A549 (cell line): ENCODE measurements around the gene PTGDS. TPM values are rescaled to one million over a fixed set of nuclear protein-coding genes. Genes with fewer than 3 reads are reported as not detected.
A peak's percentile ranks its signal among the peaks of the same experiment; 100 is the strongest.

ENCODE experiments used
- ATAC-seq, 2 experiments: fragments of 200-7000 bp in 1 of 2; fragments of >200 bp in 1 of 2; cut with Nextera tagmentation in 1 of 2; cut with Tn5 transposase in 1 of 2; 3 replicates each; pipeline versions ENCODE4 v1.8.0 to v1.9.1; 2018 to 2020; ENCODE audit warnings: mild to moderate bottlenecking in 1 of 2, moderate library complexity in 1 of 2
- CTCF ChIA-PET: fragments of 300-600 bp; sonication (Branson Sonifier 250); formaldehyde crosslinking; extraction: SDS; loops from one replicate; lab custom pipeline; 2021; ENCODE audit warnings: antibody characterized with exemption, inconsistent platforms; lab: Yijun Ruan, JAX
- POLR2A ChIA-PET: fragments of 350-600 bp; formaldehyde crosslinking; extraction: SDS; loops from one replicate; lab custom pipeline; 2021; ENCODE audit warnings: antibody characterized with exemption, inconsistent platforms; lab: Yijun Ruan, JAX
- DNase-seq, 2 experiments: peaks; one replicate each; pipeline versions ENCODE4 v3.0.0 to v3.0.0-alpha.2; 2011 to 2016; ENCODE audit warnings: low read depth in 1 of 2, low spot score in 1 of 2
- FAIRE-seq: peaks from 2 replicates; lab custom pipeline; 2011; peaks lifted over from hg19 to GRCh38; lab: Jason Lieb, UNC
- H3K27ac ChIP-seq, 2 experiments: fragments of >200 bp; sonication (Bioruptor Twin); formaldehyde crosslinking; 3 replicates each; pipeline ENCODE4 v1.5.1; 2016 to 2017
- H3K4me1 ChIP-seq: fragments of >200 bp; sonication (Bioruptor Twin); formaldehyde crosslinking; 3 replicates; pipeline ENCODE4 v1.6.1; 2016
- H3K4me2 ChIP-seq: fragments of >200 bp; sonication (Bioruptor Twin); formaldehyde crosslinking; 3 replicates; pipeline ENCODE4 v1.6.1; 2016
- H3K4me3 ChIP-seq: fragments of >200 bp; sonication (Bioruptor Twin); formaldehyde crosslinking; 3 replicates; pipeline ENCODE4 v1.5.1; 2016
- H3K9me3 ChIP-seq: fragments of >200 bp; sonication (Bioruptor Twin); formaldehyde crosslinking; 3 replicates; pipeline ENCODE4 v1.6.1; 2016
- CHD2 ChIP-seq: fragments of 150-350 bp; IDR thresholded peaks from 2 replicates; pipeline ENCODE4 v1.6.1; 2014; ENCODE audit warnings: low read length; ENCODE audit not compliant: partially characterized antibody
- CTCF ChIP-seq: fragments of >200 bp; sonication (Bioruptor Twin); formaldehyde crosslinking; IDR thresholded peaks from 3 replicates; pipeline ENCODE4 v1.5.1; 2016
- E2F6 ChIP-seq: IDR thresholded peaks from 2 replicates; pipeline ENCODE4 v1.6.1; 2012; ENCODE audit warnings: low read depth, borderline replicate concordance
- EHMT2 ChIP-seq: fragments of 200-600 bp; sonication (generic); IDR thresholded peaks from 2 replicates; pipeline ENCODE4 v1.6.1; 2016; ENCODE audit warnings: antibody characterized with exemption, low read depth, mild to moderate bottlenecking, moderate library complexity
- ELK1 ChIP-seq: fragments of 150-350 bp; IDR thresholded peaks from 2 replicates; pipeline ENCODE4 v1.6.1; 2014; ENCODE audit warnings: low read depth, mild to moderate bottlenecking, low read length
- EP300 ChIP-seq, 2 experiments: fragments of >200 bp; sonication (Bioruptor Twin); formaldehyde crosslinking; IDR thresholded peaks; 2 replicates in 1 of 2; 3 replicates in 1 of 2; pipeline ENCODE4 v1.6.1; 2016 to 2017
- ESRRA ChIP-seq: fragments of 150-350 bp; IDR thresholded peaks from 2 replicates; pipeline ENCODE4 v1.6.1; 2014; ENCODE audit warnings: mild to moderate bottlenecking, low read length, borderline replicate concordance
- FOXS1 ChIP-seq: fragments of 250-450 bp; sonication (Bioruptor Pico); IDR thresholded peaks from 2 replicates; pipeline ENCODE4 v1.5.0; 2020; ENCODE audit warnings: mild to moderate bottlenecking, moderate library complexity
- GATA3 ChIP-seq: IDR thresholded peaks from 2 replicates; pipeline ENCODE4 v1.6.1; 2012; ENCODE audit warnings: borderline replicate concordance
- HEYL ChIP-seq: fragments of 250-450 bp; sonication (Bioruptor Pico); IDR thresholded peaks from 2 replicates; pipeline ENCODE4 v1.8.0; 2021; ENCODE audit warnings: mild to moderate bottlenecking, moderate library complexity
- HMGXB4 ChIP-seq: fragments of 250-450 bp; sonication (Bioruptor Pico); IDR thresholded peaks from 2 replicates; pipeline ENCODE4 v1.5.0; 2021; ENCODE audit warnings: mild to moderate bottlenecking, moderate library complexity, borderline replicate concordance
- HOXA7 ChIP-seq: fragments of 250-450 bp; sonication (Bioruptor Pico); IDR thresholded peaks from 2 replicates; pipeline ENCODE4 v1.5.0; 2020; ENCODE audit warnings: mild to moderate bottlenecking, moderate library complexity
- HOXB13 ChIP-seq: fragments of 250-450 bp; sonication (Bioruptor Pico); IDR thresholded peaks from 2 replicates; pipeline ENCODE4 v1.5.0; 2020; ENCODE audit warnings: low read depth, mild to moderate bottlenecking, moderate library complexity
- MAX ChIP-seq: IDR thresholded peaks from 2 replicates; pipeline ENCODE4 v1.6.1; 2012
- MAZ ChIP-seq: fragments of 150-350 bp; IDR thresholded peaks from 2 replicates; pipeline ENCODE4 v1.6.1; 2014; ENCODE audit warnings: antibody characterized with exemption, low read depth, low read length, borderline replicate concordance
- NFE2L2 ChIP-seq: fragments of 150-350 bp; conservative IDR thresholded peaks from 2 replicates; pipeline ENCODE4 v1.6.1; 2014; ENCODE audit warnings: low read length
- NPAS2 ChIP-seq: fragments of 250-450 bp; sonication (Bioruptor Pico); IDR thresholded peaks from 2 replicates; pipeline ENCODE4 v1.8.0; 2022; ENCODE audit warnings: mild to moderate bottlenecking, moderate library complexity, borderline replicate concordance
- POLR2AphosphoS2 ChIP-seq: conservative IDR thresholded peaks from 2 replicates; pipeline ENCODE4 v1.6.1; 2012; ENCODE audit warnings: low read length, improper control_type of control experiment, inconsistent platforms
- RAD21 ChIP-seq, 2 experiments: fragments of >200 bp in 1 of 2; sonication (Bioruptor Twin) in 1 of 2; formaldehyde crosslinking in 1 of 2; IDR thresholded peaks in 1 of 2; conservative IDR thresholded peaks in 1 of 2; 2 replicates in 1 of 2; 3 replicates in 1 of 2; pipeline ENCODE4 v1.6.1; 2012 to 2018; ENCODE audit warnings: inconsistent platforms in 1 of 2
- RCOR1 ChIP-seq: fragments of 150-350 bp; IDR thresholded peaks from 2 replicates; pipeline ENCODE4 v1.6.1; 2014; ENCODE audit warnings: antibody characterized with exemption, low read length, low read depth
- REST ChIP-seq: fragments of 200-600 bp; sonication (generic); IDR thresholded peaks from 2 replicates; pipeline ENCODE4 v1.6.1; 2016; ENCODE audit warnings: antibody characterized with exemption, mild to moderate bottlenecking, moderate library complexity
- RNF2 ChIP-seq: fragments of 200-600 bp; sonication (generic); IDR thresholded peaks from 2 replicates; pipeline ENCODE4 v1.6.1; 2016; ENCODE audit warnings: low read depth, mild to moderate bottlenecking, antibody characterized with exemption, moderate library complexity, borderline replicate concordance
- SMC3 ChIP-seq: fragments of >200 bp; sonication (Bioruptor Twin); formaldehyde crosslinking; IDR thresholded peaks from 3 replicates; pipeline ENCODE4 v1.6.1; 2018; ENCODE audit warnings: inconsistent platforms
- ZC3H11A ChIP-seq: fragments of 450-650 bp; IDR thresholded peaks from 2 replicates; pipeline ENCODE4 v1.6.1; 2014; ENCODE audit warnings: antibody characterized with exemption, mild to moderate bottlenecking
- WGBS: methylation state at CpG from one replicate; pipeline ENCODE4 v1.1.6; 2017; ENCODE audit errors: missing lambda C conversion rate; 5-methylcytosine and 5-hydroxymethylcytosine counted together
- polyA plus RNA-seq, 4 experiments: library from polyadenylated mRNA; depleted of rRNA in 3 of 4; stranded (reverse); fragments of >200 nt; fragmentation: RNase III in 1 of 4; extraction: RNeasy Plus Mini Kit Qiagen cat#74134 plus additional on column Dnase treatment in 1 of 4; gene quantifications; 2 replicates in 3 of 4; 3 replicates in 1 of 4; pipeline ENCODE4 v1.2.3, GENCODE V29; 2011 to 2017

PTGDS gene
- polyA plus RNA-seq, 2 of the 4 experiments (the other 2 are of a cell fraction): 0.26 to 0.31 TPM

- ChIA-PET POLR2A (interaction anchor here (0.8 to 1.4 kb wide), 5 partner anchors 45 to 105 kb away, joined by 3 to 16 read pairs (median 4); partner anchors contain the start of genes AJM1, CLIC3, PAXX and TRAF2), CTCF (interaction anchor here (0.6 to 11.3 kb wide), 46 partner anchors 9 to 337 kb away, joined by 3 to 282 read pairs (median 5); partner anchors contain the start of genes ABCA2, CLIC3, FUT7 and NPDC1)
- 80% methylated on average over 17 of the region's 26 CpGs for WGBS
- Histone ChIP-seq H3K4me3 (no peak overlapping the region), H3K4me1 (peaks cover 43% of the 10 kb centered on the region), H3K27ac (peak overlapping the region; percentile 63 to 98), H3K9me3 (no peaks in the 10 kb centered on the region), H3K4me2 (peak overlapping the region; percentile 47)
- ATAC-seq (no peak), FAIRE-seq (no peak), DNase-seq (no peak)
- TF ChIP-seq EP300 (IDR thresholded peaks at IDR 0.05) (no peak), GATA3 (no peak), RNF2 (no peak), HMGXB4 (CRISPR knock-in tag) (no peak), HOXB13 (CRISPR knock-in tag) (no peak), POLR2AphosphoS2 (no peak), RCOR1 (no peak), ELK1 (no peak), E2F6 (no peak), NFE2L2 (no peak), FOXS1 (CRISPR knock-in tag) (no peak), MAZ (no peak)
Observed at GRCh38 chr9:136947028-136947891, 30.0 kb upstream of the PTGDS start.

- 12% methylated on average over 12 of the region's 15 CpGs for WGBS
- no peak overlapping the region for H3K4me3 ChIP-seq
- ATAC-seq: peak; percentile 0 to 29; a peak in 3 of 6 replicates
- CTCF ChIA-PET: interaction anchor here (0.6 to 11.3 kb wide), 47 partner anchors 8 to 336 kb away, joined by 3 to 282 read pairs (median 5); partner anchors contain the start of genes ABCA2, CLIC3, FUT7 and NPDC1
- peak; percentile 71 to 81 for DNase-seq
- H3K4me2 ChIP-seq: peak overlapping the region; percentile 47
- FAIRE-seq: peak; percentile 23
- POLR2A ChIA-PET: interaction anchor here (0.7 to 1.4 kb wide), 7 partner anchors 44 to 138 kb away, joined by 3 to 16 read pairs (median 3); partner anchors contain the start of genes AJM1, CLIC3, MAN1B1 and PAXX
- H3K27ac ChIP-seq: peak overlapping the region; percentile 63 to 98
- no peaks in the 10 kb centered on the region for H3K9me3 ChIP-seq
- peak; percentile 67 for TF ChIP-seq CTCF
- TF ChIP-seq ESRRA: peak; percentile 84
- TF ChIP-seq ZC3H11A: no peak
- no peak for TF ChIP-seq REST
- TF ChIP-seq RNF2: no peak
- peak; percentile 64 for TF ChIP-seq SMC3
- no peak for TF ChIP-seq CHD2
- no peak for TF ChIP-seq EHMT2
- TF ChIP-seq RAD21 (conservative IDR thresholded peaks at IDR 0.05 in 1 of 2, IDR thresholded peaks at IDR 0.05 in 1 of 2): peak; percentile 76 to 83
- TF ChIP-seq NPAS2 (CRISPR knock-in tag): no peak
- TF ChIP-seq HEYL: no peak
- 0 out of 2 replicates have a peak, but pooled peaks have one; percentile 24 for TF ChIP-seq MAX
- TF ChIP-seq HOXA7: no peak
- TF ChIP-seq NFE2L2: no peak
- TF ChIP-seq GATA3: no peak
- H3K4me1 ChIP-seq: peaks cover 38% of the 10 kb centered on the region
Observed at GRCh38 chr9:136947955-136948510, 29.3 kb upstream of the PTGDS start.
